ENCODE results near the gene POLE.

GRCh38 chr12:132604668-132605441 is 82.3 kb downstream of the POLE start:
- TF ChIP-seq POLR2A (IDR thresholded peaks at IDR 0.05) (no peak), CTCF (IDR thresholded peaks at IDR 0.05) (no peak)

Data from esophagus squamous epithelium (tissue), 4 donors.